HG03159 (cell line): ENCODE results near the gene RAB11FIP5.
"Not testable (repeated sequence)": the region's sequence is repeated elsewhere in the genome, so short reads cannot be mapped to it uniquely, and the experiment has no call there.

Experiments used
- ATAC-seq: cut with Tn5 transposase; IDR thresholded peaks from one replicate; pipeline ENCODE4 v1.9.1; 2021; ENCODE audit warnings: mild to moderate bottlenecking, moderate library complexity; ENCODE audit not compliant: unreplicated experiment

RAB11FIP5 gene

GRCh38 chr2:73112913-73113854, at the start of gene RAB11FIP5:
Gene RAB11FIP5, minus strand, starts transcription at chr2:73112948. Its CDS starts 171 bp downstream, at chr2:73112777.
- peak; percentile 65 for ATAC-seq

- no peak for ATAC-seq
Observed at GRCh38 chr2:73156539-73157124, 43.9 kb upstream of the RAB11FIP5 start.

- no peak for ATAC-seq
Observed at GRCh38 chr2:73142937-73143336, 30.2 kb upstream of the RAB11FIP5 start.

GRCh38 chr2:73141896-73142295, 29.1 kb upstream of the RAB11FIP5 start:
- no peak for ATAC-seq

GRCh38 chr2:73135236-73135635, 22.5 kb upstream of the RAB11FIP5 start:
- no peak for ATAC-seq

GRCh38 chr2:73134471-73134870, 21.7 kb upstream of the RAB11FIP5 start:
- ATAC-seq = no peak

GRCh38 chr2:73133566-73134197, 20.9 kb upstream of the RAB11FIP5 start:
- no peak for ATAC-seq

- ATAC-seq = no peak
Observed at GRCh38 chr2:73131807-73132206, 19.1 kb upstream of the RAB11FIP5 start.

GRCh38 chr2:73130790-73131189, 18.0 kb upstream of the RAB11FIP5 start:
- ATAC-seq = no peak

- ATAC-seq = no peak
Observed at GRCh38 chr2:73128841-73129535, 16.2 kb upstream of the RAB11FIP5 start.

GRCh38 chr2:73122536-73122935, 9.8 kb upstream of the RAB11FIP5 start:
- no peak for ATAC-seq

- ATAC-seq = not testable (repeated sequence)
Observed at GRCh38 chr2:73119611-73120239, 7.0 kb upstream of the RAB11FIP5 start.

- no peak for ATAC-seq
Observed at GRCh38 chr2:73117441-73117840, 4.7 kb upstream of the RAB11FIP5 start.

GRCh38 chr2:73116182-73116960, 3.6 kb upstream of the RAB11FIP5 start:
- no peak for ATAC-seq

- no peak for ATAC-seq
Observed at GRCh38 chr2:73114273-73114867, 1.6 kb upstream of the RAB11FIP5 start.

GRCh38 chr2:73112026-73112912, 479 bp downstream of the RAB11FIP5 start:
- ATAC-seq = peak; percentile 14

GRCh38 chr2:73111073-73112025, 1.4 kb downstream of the RAB11FIP5 start:
- no peak for ATAC-seq
